ENCODE results near the gene MTREX.

- TF ChIP-seq CTCF (IDR thresholded peaks at IDR 0.05; ENCODE audit: low read depth, low read length) (no peak), EZH2phosphoT487 (IDR thresholded peaks at IDR 0.05; ENCODE audit: low read depth) (no peak)
Observed at GRCh38 chr5:55356896-55357295, 49.1 kb downstream of the MTREX start.

Measured in OCI-LY3 (cell line).